Measurements from ENCODE around the gene ZSCAN16.
A peak's percentile ranks its signal among the peaks of the same experiment; 100 is the strongest.

The ZSCAN16 gene

DNA sequence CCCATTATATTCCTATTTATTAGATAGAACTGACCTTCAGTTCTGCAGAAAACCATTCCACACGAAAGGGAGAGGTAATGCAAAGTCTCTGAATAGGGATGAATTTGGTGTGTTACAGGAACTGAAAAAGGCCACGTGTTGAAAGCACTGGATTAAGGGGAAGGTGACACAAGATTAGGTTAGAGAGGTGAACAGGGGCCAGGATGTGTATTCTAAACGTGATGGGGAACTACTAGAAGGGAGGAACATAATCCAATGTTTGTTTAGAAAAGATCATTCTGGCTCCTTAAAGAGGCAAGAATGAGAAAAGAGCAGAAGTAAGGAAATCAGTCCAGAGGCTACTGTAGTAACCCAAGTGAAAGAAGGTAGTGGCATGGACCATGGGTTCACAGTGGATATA, 11.0 kb downstream of the ZSCAN16 start:
- Histone ChIP-seq H3K4me2 (ENCODE audit: low read length) (peak overlapping the region; percentile 89), H3K79me2 (ENCODE audit: insufficient read depth, low read length) (peaks cover 11% of the 10 kb centered on the region), H3K9me3 (ENCODE audit: low read length) (no peaks in the 10 kb centered on the region), H3K9ac (ENCODE audit: low read length) (peak overlapping the region; percentile 94), H3F3A (ENCODE audit: insufficient read depth, low read length) (no peaks in the 10 kb centered on the region), H4K20me1 (ENCODE audit: insufficient read depth, low read length) (no peaks in the 10 kb centered on the region), H3K4me3 (ENCODE audit: low read depth, low read length, poor library complexity, severe bottlenecking) (peak overlapping the region; percentile 79), H3K4me1 (ENCODE audit: insufficient read depth, low read length, severe bottlenecking) (peaks cover 33% of the 10 kb centered on the region), H3K9me2 (ENCODE audit: low read depth, low read length) (no peaks in the 10 kb centered on the region), H3K27me3 (ENCODE audit: insufficient read depth, low read length) (no peaks in the 10 kb centered on the region), H3K36me3 (ENCODE audit: insufficient read depth, low read length) (peaks cover 23% of the 10 kb centered on the region), H2AFZ (ENCODE audit: low read length) (no peak overlapping the region), H3K27ac (ENCODE audit: low read depth, low read length, poor library complexity, severe bottlenecking) (peak overlapping the region; percentile 89)
- TF ChIP-seq, protein P1, sequence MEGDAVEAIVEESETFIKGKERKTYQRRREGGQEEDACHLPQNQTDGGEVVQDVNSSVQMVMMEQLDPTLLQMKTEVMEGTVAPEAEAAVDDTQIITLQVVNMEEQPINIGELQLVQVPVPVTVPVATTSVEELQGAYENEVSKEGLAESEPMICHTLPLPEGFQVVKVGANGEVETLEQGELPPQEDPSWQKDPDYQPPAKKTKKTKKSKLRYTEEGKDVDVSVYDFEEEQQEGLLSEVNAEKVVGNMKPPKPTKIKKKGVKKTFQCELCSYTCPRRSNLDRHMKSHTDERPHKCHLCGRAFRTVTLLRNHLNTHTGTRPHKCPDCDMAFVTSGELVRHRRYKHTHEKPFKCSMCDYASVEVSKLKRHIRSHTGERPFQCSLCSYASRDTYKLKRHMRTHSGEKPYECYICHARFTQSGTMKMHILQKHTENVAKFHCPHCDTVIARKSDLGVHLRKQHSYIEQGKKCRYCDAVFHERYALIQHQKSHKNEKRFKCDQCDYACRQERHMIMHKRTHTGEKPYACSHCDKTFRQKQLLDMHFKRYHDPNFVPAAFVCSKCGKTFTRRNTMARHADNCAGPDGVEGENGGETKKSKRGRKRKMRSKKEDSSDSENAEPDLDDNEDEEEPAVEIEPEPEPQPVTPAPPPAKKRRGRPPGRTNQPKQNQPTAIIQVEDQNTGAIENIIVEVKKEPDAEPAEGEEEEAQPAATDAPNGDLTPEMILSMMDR (IDR thresholded peaks at IDR 0.05; ENCODE audit: low read length), result no peak
- TF ChIP-seq EZH2 (IDR thresholded peaks at IDR 0.05; ENCODE audit: borderline replicate concordance, low read length), result no peak

DNA sequence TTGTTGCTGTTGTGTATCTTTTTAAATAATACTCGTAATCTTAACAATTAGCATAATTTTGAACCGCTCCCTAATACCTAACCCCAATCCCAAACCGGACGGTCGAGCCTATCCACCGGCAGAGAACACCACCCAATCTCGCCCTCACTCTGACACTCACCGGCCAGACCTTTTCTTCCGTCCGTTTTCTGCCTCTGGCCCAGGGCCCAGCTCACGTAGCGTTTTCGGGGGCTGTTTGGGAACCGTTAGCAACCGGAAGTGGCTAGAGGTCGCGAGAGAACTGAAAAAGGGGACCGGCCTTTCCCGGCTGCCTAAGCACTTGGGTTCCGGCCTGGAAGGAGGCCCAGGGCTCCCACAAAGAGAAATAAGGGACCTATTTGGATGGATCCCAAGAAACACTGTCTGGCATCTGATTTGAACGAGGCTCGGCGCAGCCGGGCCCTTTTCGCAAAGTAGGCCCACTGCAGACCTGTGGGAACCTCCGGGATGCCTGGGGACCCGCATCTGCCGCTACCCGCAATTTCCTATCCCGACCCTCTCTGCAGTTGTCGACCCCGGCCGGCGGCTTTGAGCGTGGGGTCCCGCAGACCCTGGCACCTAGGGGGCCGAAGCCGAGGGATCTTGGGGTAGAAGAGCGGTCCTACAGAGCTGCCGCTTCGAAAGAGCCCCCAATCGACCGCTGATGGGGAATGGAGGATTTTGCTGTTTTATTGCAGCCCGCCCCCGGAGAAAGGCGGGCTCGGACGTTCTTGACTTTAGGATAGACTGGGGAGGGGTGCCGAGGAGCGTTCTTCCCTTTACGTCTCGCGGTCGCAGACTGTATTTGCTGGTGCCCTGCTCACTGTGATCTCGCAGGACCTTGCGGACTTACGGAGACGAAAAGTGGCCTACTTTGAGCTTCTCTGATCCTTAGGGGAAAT, 12.4 kb downstream of the ZSCAN16 start:
- Histone ChIP-seq H3K27me3 (ENCODE audit: insufficient read depth, low read length) (no peaks in the 10 kb centered on the region), H3K4me2 (ENCODE audit: low read length) (peak overlapping the region; percentile 89), H3K9me2 (ENCODE audit: low read depth, low read length) (no peaks in the 10 kb centered on the region), H3K27ac (ENCODE audit: low read depth, low read length, poor library complexity, severe bottlenecking) (peak overlapping the region; percentile 89), H2AFZ (ENCODE audit: low read length) (peak overlapping the region; percentile 77), H3K79me2 (ENCODE audit: insufficient read depth, low read length) (peaks cover 11% of the 10 kb centered on the region), H3K36me3 (ENCODE audit: insufficient read depth, low read length) (peaks cover 14% of the 10 kb centered on the region; the same call in 1 of the 2 replicates), H3K4me3 (ENCODE audit: low read depth, low read length, poor library complexity, severe bottlenecking) (peak overlapping the region; percentile 79), H3K4me1 (ENCODE audit: insufficient read depth, low read length, severe bottlenecking) (peaks cover 39% of the 10 kb centered on the region), H3K9me3 (ENCODE audit: low read length) (no peaks in the 10 kb centered on the region), H3F3A (ENCODE audit: insufficient read depth, low read length) (no peaks in the 10 kb centered on the region), H3K9ac (ENCODE audit: low read length) (peak overlapping the region; percentile 94), H4K20me1 (ENCODE audit: insufficient read depth, low read length) (no peaks in the 10 kb centered on the region)
- no peak for TF ChIP-seq EZH2 (IDR thresholded peaks at IDR 0.05; ENCODE audit: borderline replicate concordance, low read length)
- TF ChIP-seq, protein P1 (IDR thresholded peaks at IDR 0.05; ENCODE audit: low read length), result no peak

DNA sequence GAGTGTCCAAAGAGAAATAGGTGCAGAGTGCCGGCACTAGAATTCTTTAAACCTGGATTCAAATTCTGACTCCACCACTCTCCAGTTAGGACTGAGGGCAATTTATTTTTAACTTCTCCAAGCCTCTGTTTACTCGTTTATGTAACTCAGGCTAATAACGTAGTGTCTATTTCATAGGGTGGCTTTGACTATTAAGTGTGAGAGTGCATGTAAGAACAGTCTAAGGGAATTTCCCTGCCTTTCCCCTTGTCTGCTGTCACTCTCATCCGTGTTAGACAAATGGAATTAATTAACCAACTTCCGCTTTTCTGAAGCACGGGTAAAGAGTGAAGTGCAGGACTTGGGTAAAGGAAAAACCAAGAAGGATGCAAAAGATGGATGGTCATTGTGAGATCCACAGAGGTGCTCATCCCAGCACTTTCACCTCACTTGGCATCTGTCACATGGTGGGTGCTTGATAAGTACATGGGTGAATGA, 13.1 kb downstream of the ZSCAN16 start:
- Histone ChIP-seq H3K36me3 (ENCODE audit: insufficient read depth, low read length) (peaks cover 11% of the 10 kb centered on the region; the same call in 1 of the 2 replicates), H3K79me2 (ENCODE audit: insufficient read depth, low read length) (peaks cover 16% of the 10 kb centered on the region), H4K20me1 (ENCODE audit: insufficient read depth, low read length) (no peaks in the 10 kb centered on the region), H3K27me3 (ENCODE audit: insufficient read depth, low read length) (no peaks in the 10 kb centered on the region), H3K4me2 (ENCODE audit: low read length) (peak overlapping the region; percentile 89), H3K4me1 (ENCODE audit: insufficient read depth, low read length, severe bottlenecking) (peaks cover 42% of the 10 kb centered on the region), H3K9me3 (ENCODE audit: low read length) (no peaks in the 10 kb centered on the region), H3K27ac (ENCODE audit: low read depth, low read length, poor library complexity, severe bottlenecking) (peak overlapping the region; percentile 89), H3F3A (ENCODE audit: insufficient read depth, low read length) (no peaks in the 10 kb centered on the region), H2AFZ (ENCODE audit: low read length) (peak overlapping the region; percentile 77; the same call in 1 of the 2 replicates), H3K4me3 (ENCODE audit: low read depth, low read length, poor library complexity, severe bottlenecking) (peak overlapping the region; percentile 79), H3K9me2 (ENCODE audit: low read depth, low read length) (no peaks in the 10 kb centered on the region), H3K9ac (ENCODE audit: low read length) (peak overlapping the region; percentile 94)
- TF ChIP-seq, protein P1 (IDR thresholded peaks at IDR 0.05; ENCODE audit: low read length), result no peak
- TF ChIP-seq EZH2 (IDR thresholded peaks at IDR 0.05; ENCODE audit: borderline replicate concordance, low read length), result no peak
